HG03432 (cell line): ENCODE measurements around the gene ACE2.

Source experiments
- ATAC-seq: cut with Tn5 transposase; IDR thresholded peaks from one replicate; pipeline ENCODE4 v1.9.1; 2021; ENCODE audit warnings: mild to moderate bottlenecking, moderate library complexity; ENCODE audit not compliant: unreplicated experiment

The ACE2 gene

DNA sequence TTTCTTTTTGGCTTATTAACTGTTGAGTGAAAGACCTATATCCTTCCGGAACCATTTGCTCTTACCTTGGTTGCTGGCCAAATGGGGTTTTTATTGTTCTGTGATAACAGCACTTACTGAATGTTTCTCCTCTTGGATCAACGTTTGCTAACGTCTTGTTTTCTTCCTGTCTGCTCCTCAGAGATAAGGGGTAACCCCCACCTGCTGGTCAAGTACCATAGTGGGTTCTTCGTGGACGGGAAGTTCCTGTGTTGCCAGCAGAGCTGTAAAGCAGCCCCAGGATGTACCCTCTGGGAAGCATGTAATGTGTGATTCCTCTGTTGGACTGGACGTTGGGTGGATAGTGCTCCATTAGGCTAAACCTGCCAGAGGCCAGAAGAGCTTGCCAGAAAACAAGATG is 84.8 kb downstream of the ACE2 start:
- no peak for ATAC-seq

DNA sequence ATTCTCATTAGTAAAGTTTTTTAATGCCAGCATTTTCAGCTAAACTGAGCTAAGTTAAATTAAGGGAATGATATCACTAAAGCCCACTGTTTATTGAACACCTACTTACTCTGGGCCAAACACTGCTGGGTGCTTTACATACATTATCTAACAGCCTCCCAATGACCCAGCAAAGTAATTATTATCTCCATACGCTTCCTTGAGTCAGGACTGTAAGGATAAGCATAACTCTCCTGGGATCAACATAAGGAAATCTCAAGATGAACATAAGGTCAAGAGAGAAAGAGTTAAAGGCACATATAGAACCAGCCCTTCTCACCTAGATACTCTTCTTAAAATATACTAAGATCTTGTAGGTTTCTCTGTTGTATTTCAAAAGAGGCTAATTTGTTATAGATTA is 86.5 kb downstream of the ACE2 start:
- no peak for ATAC-seq

DNA sequence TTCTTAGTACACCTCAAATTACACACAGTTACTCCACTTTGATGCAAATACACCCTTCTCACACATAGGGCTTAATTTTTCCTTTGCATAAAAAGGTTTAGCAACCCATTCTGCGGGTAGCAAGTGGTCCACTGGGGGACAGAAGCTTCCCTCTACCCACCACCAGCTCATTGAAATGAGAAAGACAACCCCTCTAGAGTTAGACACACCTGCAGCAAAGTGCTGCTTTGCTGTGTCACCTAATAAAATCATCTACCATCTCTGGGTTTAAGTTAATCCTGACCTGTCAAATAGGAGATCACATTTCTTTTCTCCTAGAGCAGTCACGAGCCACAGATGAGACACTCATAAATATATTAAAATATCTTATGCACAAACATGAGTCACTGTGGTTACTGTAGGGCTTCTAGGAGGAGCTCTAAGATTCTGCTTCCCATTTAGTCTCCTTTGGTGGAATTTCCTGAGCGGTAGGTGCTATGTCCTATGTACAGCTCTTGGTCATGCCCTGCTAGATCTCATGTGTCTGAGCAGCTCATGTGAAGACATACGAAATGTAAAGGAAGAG is 88.3 kb downstream of the ACE2 start:
- ATAC-seq: no peak

DNA sequence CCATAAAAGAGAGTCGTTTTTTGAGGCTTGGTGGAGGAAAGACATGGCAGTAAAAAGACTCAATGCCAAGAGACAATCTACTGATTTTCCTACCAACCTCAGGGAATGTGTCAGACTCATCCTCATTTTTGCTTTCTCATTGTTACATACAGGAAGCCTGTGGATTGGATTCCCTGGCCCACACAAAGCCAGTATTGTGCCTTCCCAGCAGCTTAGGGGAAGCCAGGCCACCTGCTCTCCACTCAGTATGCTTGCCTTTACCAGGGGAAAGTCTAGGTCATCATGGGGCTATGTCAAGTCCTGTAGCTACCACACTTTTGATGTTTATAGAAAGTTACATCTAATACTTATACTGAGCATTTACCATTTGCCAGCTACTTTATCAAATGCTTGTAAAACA is 89.2 kb downstream of the ACE2 start:
- no peak for ATAC-seq
